NK-92 (cell line): Measurements from ENCODE around the gene MCF2L.
"Not testable (repeated sequence)": the region's sequence is repeated elsewhere in the genome, so short reads cannot be mapped to it uniquely, and the experiment has no call there.

ENCODE experiments used
- DNase-seq: peaks from one replicate; lab custom pipeline; 2025; ENCODE audit not compliant: unreplicated experiment; lab: John Stamatoyannopoulos, UW

Gene MCF2L

DNA sequence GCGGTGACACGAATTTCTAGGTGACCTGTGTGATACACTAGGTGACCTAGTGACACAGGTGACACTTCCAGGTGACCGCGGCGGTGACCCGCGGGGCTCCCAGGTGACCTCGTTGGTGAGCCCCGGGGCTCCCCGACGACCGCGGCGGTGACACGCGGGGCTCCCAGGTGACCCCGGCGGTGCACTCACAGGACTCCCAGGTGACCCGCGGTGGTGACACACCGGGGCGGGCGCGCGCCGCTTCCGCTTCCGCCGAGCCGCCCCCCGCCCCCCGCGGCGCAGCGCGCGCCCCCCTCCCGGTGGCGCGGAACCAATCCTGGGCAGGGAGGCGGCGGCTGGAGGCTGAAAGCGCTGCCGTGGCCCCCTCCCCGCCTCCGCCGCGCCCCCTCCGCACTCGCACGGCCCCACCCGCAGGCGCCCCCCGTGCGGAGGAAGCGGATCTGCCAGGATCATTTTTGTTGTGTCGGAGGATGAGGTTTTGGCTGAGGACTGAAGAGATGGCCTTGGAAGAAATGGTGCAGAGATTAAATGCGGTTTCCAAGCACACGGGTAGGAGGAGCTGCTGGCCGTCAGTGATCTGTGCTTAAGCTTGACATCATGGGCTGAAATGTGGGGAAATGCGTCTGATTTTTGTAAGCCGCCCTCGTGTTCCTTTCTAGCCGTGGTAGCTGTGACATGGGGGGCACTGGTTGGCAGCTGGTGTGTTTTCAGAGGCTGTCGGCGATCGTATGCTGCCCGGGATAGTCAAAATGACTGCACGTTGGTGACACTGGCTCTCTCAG lies at the start of gene MCF2L:
Gene MCF2L (plus strand): TSS at position 305 of the 782 bp plus-strand sequence. CDS start 166 bp downstream, at position 471.
- DNase-seq: no peak

- no peak for DNase-seq
These were observed 45.1 kb upstream of the MCF2L start for GRCh38 chr13:112923962-112924361.

DNA sequence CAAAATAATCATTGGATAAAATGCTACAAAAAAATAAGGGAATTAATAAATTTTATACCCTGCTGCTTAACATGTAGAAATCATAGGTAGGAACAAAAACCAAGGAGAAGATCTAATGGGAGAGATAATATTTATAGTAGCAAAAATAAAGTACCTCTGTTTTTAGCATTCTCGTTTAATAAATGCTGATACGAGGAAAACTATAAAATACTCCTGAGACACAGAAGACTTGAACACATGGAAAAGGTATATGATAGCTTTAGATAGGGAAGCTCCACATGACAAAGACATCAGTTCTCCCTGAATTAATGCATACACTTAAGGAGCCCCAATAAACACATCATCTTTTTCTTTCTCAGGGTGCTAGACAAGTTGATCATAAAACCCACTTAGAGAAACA lies 44.6 kb upstream of the MCF2L start:
- no peak for DNase-seq

DNA sequence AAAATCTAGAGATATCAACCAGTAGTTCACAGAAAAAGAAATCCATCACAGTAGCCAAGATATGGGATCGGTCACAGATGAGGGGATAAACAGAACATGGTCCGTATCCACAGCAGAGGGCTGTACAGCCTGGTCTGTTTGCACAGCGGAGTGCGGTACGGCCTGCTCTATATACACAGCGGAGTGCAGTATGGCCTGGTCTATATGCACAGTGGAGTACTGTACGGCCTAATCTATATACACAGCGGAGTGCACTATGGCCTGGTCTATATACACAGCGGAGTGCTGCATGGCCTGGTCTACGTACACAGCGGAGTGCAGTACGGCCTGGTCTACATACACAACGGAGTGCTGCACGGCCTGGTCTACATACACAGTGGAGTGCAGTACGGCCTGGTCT lies 43.0 kb upstream of the MCF2L start:
- DNase-seq: no peak

- no peak for DNase-seq
These were observed 42.0 kb upstream of the MCF2L start for GRCh38 chr13:112926993-112927392.

- DNase-seq: no peak
These were observed 40.7 kb upstream of the MCF2L start for GRCh38 chr13:112928020-112928971.

DNA sequence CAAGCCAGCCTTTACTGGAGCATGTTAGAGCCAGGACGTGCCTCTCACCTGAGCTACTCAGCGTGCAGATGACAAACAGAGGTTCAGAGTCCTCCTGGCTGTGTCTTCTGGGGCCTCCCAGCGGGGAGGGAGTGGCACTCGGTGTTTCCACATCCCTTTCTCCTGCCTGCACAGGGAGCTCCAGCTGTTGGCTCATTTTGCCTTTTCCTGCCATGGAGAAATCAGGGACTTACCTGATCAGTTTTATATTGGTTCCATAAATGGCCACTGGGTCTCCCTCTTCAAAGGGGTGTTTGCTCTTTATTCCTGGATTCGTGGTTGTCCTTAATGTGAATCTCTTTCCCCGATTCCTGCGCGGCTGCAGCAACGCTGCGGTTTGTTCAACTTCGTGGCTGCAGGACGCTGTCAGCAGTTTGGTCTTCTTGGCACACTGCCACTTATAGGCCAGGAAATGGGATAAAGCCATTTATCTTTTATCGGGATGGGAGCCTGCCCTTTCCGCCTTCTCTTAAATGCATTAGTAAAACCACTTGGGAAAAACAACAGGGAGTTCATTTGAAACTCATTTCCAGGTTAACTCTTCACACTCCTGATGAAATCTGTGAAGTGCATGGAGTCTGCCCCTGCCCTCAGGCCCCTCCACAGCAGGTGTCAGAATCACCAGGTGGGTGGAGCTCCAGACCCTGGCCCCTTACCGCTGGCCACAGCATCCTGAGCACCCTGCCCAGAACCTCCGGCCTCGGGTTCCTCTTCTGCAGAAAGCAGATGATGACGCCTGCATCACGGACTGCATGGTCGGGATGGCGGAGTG lies 39.8 kb upstream of the MCF2L start:
- no peak for DNase-seq

GRCh38 chr13:112929783-112930055 lies 39.3 kb upstream of the MCF2L start:
- no peak for DNase-seq

DNA sequence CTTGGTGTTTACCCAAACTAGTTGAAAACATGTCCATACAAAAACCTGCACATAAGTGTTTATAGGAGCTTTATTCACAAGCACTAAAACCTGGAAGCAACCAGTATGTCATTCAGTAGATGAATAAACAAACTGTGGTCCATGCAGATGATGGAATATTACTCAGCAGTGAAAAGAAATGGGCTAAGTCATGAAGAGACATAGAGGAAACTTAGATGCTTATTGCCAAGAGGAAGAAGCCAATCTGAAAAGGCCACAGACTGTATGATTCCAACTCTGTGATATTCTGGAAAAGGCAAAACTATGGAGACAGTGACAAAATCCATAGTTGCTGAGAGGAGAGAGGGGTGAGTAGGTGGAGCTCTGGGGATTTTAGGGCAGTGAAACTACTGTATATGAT lies 38.8 kb upstream of the MCF2L start:
- DNase-seq: no peak

GRCh38 chr13:112931028-112931934 lies 37.7 kb upstream of the MCF2L start:
- no peak for DNase-seq

DNA sequence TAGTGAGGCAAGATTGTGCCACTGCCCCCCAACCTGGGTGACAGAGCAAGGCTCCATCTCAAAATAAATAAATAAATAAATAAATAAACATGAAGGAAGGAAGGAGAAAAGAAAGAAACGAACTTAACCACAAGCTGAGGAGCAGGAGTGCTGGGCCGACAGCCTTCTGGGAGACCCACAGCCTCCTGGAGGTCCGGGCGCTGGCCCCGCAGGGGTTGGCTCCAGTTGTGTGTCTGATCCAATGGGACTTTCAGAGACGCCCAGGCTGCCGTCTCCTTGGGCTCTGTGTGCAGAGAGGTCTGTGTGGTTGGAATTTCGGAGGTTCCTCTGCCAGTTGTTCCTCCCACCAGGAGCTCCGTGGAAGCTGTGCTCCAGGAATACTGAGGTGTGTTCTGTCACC lies 36.0 kb upstream of the MCF2L start:
- DNase-seq: no peak

DNA sequence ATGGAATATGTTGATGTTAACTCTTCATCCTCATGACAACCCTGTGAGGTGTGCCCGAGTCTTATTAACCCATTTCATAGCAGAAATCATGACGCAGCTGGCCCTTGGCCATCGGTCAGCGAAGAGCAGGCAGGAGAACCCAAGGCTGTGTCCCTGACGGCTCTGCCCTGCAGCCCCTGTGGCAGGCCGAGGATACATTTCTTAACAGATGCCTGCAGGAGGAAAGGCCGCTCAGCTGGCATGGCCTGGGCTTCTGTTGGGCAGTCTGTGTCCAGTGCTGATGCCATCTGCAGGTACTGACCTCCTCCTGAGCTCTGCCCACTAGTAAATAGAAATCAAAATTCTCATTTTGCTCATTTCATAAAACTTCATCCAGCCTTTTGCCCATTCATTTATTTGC lies 35.4 kb upstream of the MCF2L start:
- DNase-seq: no peak

DNA sequence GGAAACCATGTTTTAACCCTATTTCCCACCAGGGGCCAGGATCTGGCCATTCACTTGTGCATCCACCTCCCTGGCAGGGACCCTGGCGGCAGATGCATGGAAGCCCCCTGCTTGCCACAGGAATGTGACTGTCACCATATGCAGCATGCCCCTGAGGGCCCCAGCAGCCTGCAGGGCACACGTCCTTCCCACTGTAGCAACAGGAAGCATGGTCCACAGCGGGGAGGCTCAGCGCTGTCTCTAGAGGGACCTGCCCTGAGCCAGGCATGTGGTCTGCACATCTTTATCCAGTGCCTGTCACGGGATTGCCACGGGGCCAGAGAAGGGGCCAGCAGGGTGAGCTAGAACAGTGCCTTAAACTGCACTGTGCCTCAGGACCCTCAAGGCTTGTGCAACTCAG lies 34.9 kb upstream of the MCF2L start:
- DNase-seq: no peak

GRCh38 chr13:112938680-112939079 lies 30.3 kb upstream of the MCF2L start:
- no peak for DNase-seq

DNA sequence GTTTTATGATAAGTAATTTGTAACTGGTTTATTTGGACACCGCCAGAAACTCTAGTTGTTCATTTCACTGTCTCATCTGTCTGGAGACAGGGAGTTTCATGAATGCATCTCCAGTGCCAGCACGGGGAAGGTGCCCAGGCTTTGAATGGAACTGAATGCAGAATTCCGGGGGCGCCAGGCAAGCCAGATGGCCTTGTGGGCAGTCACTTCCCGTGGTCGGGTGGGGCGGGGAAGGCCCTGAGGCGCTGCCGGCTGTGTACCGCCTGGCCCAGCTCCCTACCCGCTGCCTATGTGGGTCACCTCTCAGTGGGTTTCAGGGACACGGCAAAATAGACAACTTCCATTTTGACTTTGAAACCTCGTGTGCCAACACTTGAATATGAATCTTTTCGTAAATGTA lies 28.8 kb upstream of the MCF2L start:
- DNase-seq: no peak

DNA sequence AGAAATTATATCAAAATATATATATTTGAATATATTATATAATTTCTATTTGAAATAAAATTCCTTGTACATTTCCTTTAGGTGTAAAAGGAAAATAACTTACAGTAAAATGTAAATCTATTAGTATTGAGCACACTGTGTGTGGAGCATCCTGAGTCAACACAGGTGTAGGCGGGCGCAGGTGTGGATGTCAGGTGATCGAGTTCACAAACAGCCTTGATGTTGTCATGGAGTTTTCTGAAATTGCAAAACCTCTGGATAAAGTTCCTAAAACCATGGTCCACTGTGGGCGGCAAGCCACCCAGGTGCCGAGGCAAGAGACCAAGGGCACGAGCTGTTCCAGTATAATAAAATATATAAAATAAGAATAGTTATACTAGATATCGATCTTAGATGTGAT lies 27.7 kb upstream of the MCF2L start:
- no peak for DNase-seq

DNA sequence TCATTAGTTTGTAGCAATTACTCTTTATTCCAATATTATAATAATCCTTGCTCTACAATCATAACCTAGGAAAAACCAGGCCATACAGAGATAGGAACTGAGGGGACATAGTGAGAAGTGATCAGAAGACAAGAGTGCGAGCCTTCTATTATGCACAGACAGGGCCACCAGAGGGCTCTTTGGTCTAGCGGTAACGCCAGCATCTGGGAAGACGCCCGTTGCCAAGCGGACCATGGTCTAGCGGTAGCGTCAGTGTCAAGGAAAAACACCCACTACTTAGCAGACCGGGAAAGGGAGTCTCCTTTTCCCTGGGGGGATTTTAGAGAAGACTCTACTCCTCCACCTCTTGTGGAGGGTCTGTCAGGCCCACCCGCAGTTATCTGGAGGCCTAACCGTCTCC lies 27.2 kb upstream of the MCF2L start:
- DNase-seq: not testable (repeated sequence)

- DNase-seq: peak; percentile 68
These were observed 26.2 kb upstream of the MCF2L start for GRCh38 chr13:112942689-112943308.

- DNase-seq: no peak
These were observed 25.5 kb upstream of the MCF2L start for GRCh38 chr13:112943309-112944125.
